Measurements from ENCODE around the gene PTPN2. TPM values are rescaled to one million over a fixed set of nuclear protein-coding genes. Genes with fewer than 3 reads are reported as not detected.
A peak's percentile ranks its signal among the peaks of the same experiment; 100 is the strongest.

Gene PTPN2
- 45.2 and 45.7 TPM in 2 replicates for polyA plus RNA-seq
- polyA minus RNA-seq = 31.9 and 41.0 TPM in 2 replicates

- Histone ChIP-seq H3K79me2 (replicated peaks; ENCODE audit: insufficient read depth, low read length) (peaks cover 20% of the 10 kb centered on the region), H3K27ac (ENCODE audit: low read length) (peak within 1 kb of the TSS; percentile 97), H3K9me2 (ENCODE audit: insufficient read depth, low read length) (no peaks in the 10 kb centered on the region), H3K27me3 (ENCODE audit: insufficient read depth, low read depth, low read length) (no peaks in the 10 kb centered on the region), H3K4me2 (ENCODE audit: low read length) (peak within 1 kb of the TSS; percentile 85), H3K4me3 (ENCODE audit: low read length) (peak within 1 kb of the TSS; percentile 89), H3K9ac (ENCODE audit: low read length) (peak within 1 kb of the TSS; percentile 97), H3F3A (ENCODE audit: insufficient read depth, low read length, poor library complexity, severe bottlenecking) (peaks cover 5% of the 10 kb centered on the region), H4K20me1 (ENCODE audit: insufficient read depth) (no peaks in the 10 kb centered on the region), H2AFZ (ENCODE audit: low read depth, low read length) (peak within 1 kb of the TSS; percentile 90), H3K36me3 (ENCODE audit: insufficient read depth, low read length) (no peaks in the 10 kb centered on the region), H3K9me3 (ENCODE audit: low read length) (no peaks in the 10 kb centered on the region)
- TF ChIP-seq EZH2 (IDR thresholded peaks at IDR 0.05; ENCODE audit: borderline replicate concordance, insufficient read depth, low read length, poor library complexity, severe bottlenecking) = no peak
- TF ChIP-seq SMC3 (conservative IDR thresholded peaks at IDR 0.05; ENCODE audit: poor library complexity) = peak; percentile 25
- TF ChIP-seq, protein P1, sequence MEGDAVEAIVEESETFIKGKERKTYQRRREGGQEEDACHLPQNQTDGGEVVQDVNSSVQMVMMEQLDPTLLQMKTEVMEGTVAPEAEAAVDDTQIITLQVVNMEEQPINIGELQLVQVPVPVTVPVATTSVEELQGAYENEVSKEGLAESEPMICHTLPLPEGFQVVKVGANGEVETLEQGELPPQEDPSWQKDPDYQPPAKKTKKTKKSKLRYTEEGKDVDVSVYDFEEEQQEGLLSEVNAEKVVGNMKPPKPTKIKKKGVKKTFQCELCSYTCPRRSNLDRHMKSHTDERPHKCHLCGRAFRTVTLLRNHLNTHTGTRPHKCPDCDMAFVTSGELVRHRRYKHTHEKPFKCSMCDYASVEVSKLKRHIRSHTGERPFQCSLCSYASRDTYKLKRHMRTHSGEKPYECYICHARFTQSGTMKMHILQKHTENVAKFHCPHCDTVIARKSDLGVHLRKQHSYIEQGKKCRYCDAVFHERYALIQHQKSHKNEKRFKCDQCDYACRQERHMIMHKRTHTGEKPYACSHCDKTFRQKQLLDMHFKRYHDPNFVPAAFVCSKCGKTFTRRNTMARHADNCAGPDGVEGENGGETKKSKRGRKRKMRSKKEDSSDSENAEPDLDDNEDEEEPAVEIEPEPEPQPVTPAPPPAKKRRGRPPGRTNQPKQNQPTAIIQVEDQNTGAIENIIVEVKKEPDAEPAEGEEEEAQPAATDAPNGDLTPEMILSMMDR (IDR thresholded peaks at IDR 0.05; ENCODE audit: poor library complexity, severe bottlenecking) = no peak
- no peak for TF ChIP-seq TAF1 (IDR thresholded peaks at IDR 0.05; ENCODE audit: low read depth)
- peak; percentile 92 for TF ChIP-seq MXI1 (conservative IDR thresholded peaks at IDR 0.05; ENCODE audit: poor library complexity, severe bottlenecking)
- no peak for TF ChIP-seq RAD21 (conservative IDR thresholded peaks at IDR 0.05)
- peak; percentile 74 for TF ChIP-seq EP300 (conservative IDR thresholded peaks at IDR 0.05; ENCODE audit: poor library complexity, severe bottlenecking)
- TF ChIP-seq REST (IDR thresholded peaks at IDR 0.05; ENCODE audit: borderline replicate concordance) = peak; percentile 64
- peak; percentile 92 for TF ChIP-seq POLR2AphosphoS5 (IDR thresholded peaks at IDR 0.05)
Measured at GRCh38 chr18:12883684-12884405, at the start of gene PTPN2. Gene PTPN2 (minus strand): TSS chr18:12884237. CDS start chr18:12884141, 96 bp downstream.

- Histone ChIP-seq H4K20me1 (ENCODE audit: insufficient read depth) (no peaks in the 10 kb centered on the region), H3K9ac (ENCODE audit: low read length) (no peak overlapping the region), H3K9me2 (ENCODE audit: insufficient read depth, low read length) (no peaks in the 10 kb centered on the region), H2AFZ (ENCODE audit: low read depth, low read length) (no peak overlapping the region), H3K9me3 (ENCODE audit: low read length) (no peaks in the 10 kb centered on the region), H3K4me2 (ENCODE audit: low read length) (no peak overlapping the region), H3F3A (ENCODE audit: insufficient read depth, low read length, poor library complexity, severe bottlenecking) (no peaks in the 10 kb centered on the region), H3K36me3 (ENCODE audit: insufficient read depth, low read length) (no peaks in the 10 kb centered on the region), H3K79me2 (replicated peaks; ENCODE audit: insufficient read depth, low read length) (no peaks in the 10 kb centered on the region), H3K27ac (ENCODE audit: low read length) (no peak overlapping the region), H3K27me3 (ENCODE audit: insufficient read depth, low read depth, low read length) (no peaks in the 10 kb centered on the region), H3K4me3 (ENCODE audit: low read length) (no peak overlapping the region)
- TF ChIP-seq RAD21 (conservative IDR thresholded peaks at IDR 0.05) = no peak
- TF ChIP-seq REST (IDR thresholded peaks at IDR 0.05; ENCODE audit: borderline replicate concordance) = no peak
- TF ChIP-seq POLR2AphosphoS5 (IDR thresholded peaks at IDR 0.05) = no peak
- no peak for TF ChIP-seq EZH2 (IDR thresholded peaks at IDR 0.05; ENCODE audit: borderline replicate concordance, insufficient read depth, low read length, poor library complexity, severe bottlenecking)
- no peak for TF ChIP-seq MXI1 (conservative IDR thresholded peaks at IDR 0.05; ENCODE audit: poor library complexity, severe bottlenecking)
- TF ChIP-seq, protein P1 (IDR thresholded peaks at IDR 0.05; ENCODE audit: poor library complexity, severe bottlenecking) = no peak
- no peak for TF ChIP-seq EP300 (conservative IDR thresholded peaks at IDR 0.05; ENCODE audit: poor library complexity, severe bottlenecking)
- no peak for TF ChIP-seq TAF1 (IDR thresholded peaks at IDR 0.05; ENCODE audit: low read depth)
- no peak for TF ChIP-seq SMC3 (conservative IDR thresholded peaks at IDR 0.05; ENCODE audit: poor library complexity)
Measured at GRCh38 chr18:12933327-12933726, 49.3 kb upstream of the PTPN2 start.

Measured in neural cell (in vitro differentiated cells).